Middle frontal gyrus (tissue), 1 donor: ENCODE results near the gene DRD2.

Experiments
- DNase-seq: peaks from one replicate; pipeline ENCODE4 v3.0.0-alpha.2; 2015; ENCODE audit warnings: low spot score; ENCODE audit errors: extremely low spot score

The DRD2 gene

DNA sequence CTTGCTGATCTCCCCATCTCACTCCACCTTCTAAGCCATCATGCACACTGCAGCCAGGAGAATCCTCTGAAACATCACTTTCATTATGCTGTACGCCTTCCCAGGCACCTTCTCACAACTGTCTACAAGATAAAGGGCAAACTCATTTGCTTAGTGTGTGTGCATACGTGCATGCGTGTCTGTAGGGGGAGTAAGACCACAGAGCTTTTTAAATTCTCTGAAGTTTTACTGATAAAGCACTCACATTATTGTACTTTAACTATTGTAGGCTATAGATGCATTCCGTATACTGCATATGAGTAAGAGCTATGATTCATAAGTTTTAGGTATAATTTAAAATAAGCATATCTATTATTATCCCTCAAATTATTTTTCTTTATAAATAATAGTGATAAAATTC lies 102.9 kb downstream of the DRD2 start:
- no peak for DNase-seq

DNA sequence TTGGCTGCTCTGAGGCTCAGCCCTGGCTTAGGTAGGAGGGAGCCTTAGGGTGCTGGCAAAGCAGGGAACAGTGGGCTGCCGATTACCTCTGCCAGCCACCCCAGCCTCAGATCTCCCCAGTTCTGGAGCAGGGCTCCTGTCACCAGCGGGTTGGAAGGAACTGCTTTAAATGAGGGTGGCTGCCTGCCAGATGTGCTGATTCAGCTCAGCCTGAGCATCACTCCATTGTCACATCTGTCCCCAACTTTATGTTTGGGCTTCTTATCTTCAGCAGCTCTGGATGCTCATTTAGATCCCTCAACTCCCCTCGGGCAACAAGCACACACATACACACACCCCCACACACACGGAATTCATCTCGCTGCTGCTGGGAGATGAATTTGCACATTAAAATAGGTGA lies 104.6 kb downstream of the DRD2 start:
- DNase-seq, result no peak

DNA sequence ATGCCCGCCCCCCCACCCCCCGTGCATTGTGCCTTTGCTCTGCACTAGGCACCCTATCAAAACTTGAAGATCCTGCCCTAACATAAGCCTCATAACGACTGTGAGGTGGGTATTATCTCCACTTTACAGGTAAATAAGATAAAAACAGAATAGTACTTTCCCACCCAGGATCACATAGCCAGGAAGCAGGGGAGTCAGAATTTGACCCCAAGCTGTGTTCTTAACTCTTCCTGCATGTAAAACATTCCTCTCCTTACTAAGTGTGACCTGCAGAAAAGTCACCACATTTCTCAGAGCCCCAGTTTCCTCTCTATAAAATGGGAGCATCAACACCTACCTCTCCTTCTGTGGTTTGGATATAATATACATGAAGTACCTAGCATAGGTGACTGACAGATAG lies 105.8 kb downstream of the DRD2 start:
- DNase-seq, result no peak

DNA sequence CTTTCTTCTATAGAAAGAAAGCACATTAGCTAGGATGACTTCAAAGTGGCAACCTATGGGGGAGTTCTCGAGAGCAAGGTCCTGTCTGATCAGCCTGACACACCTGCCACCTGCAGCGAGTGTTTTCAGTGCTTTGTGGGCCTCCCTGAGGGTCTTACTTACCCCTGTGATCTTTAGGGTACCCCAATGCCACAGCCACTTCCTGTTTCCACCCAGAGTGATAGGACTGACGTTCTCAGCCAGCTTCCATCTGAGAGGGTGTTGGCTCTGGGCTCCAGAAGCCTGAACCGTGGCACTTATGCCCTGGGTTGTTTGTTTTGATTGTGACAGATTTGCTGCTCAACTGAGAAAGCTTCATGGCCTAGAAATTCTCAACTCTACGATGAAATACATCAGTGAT lies 109.3 kb downstream of the DRD2 start:
- no peak for DNase-seq

DNA sequence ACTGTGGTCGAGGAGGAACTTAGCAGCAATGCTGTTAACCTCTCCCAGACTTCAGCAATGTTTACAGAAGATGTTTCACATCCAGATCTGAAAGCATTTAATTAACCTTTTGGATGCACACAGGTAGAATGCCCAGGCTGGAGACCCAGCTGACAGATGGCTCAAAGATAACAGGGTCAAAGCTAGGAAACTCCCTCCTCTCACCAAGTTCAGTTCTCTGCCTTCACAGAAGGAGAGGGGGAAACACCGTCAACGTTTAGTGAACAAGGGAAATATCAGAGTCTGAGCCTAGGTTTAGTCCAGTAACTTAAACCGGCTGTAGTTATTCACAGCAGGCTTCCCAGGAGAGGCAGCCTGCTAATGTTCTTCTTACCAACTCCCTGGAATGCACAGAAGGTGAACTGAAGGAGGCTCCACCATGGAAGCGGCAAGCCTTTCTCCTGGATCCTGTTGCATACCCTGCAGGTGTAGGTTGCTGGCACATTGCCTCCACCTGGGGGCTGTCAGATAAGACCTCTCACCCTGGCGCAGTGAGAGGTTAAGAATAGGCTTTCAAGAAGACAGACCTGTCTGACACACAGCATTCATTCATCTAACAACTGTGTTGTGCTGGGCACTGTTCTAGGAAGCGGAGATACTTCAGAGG lies 111.1 kb downstream of the DRD2 start:
- DNase-seq, result no peak

DNA sequence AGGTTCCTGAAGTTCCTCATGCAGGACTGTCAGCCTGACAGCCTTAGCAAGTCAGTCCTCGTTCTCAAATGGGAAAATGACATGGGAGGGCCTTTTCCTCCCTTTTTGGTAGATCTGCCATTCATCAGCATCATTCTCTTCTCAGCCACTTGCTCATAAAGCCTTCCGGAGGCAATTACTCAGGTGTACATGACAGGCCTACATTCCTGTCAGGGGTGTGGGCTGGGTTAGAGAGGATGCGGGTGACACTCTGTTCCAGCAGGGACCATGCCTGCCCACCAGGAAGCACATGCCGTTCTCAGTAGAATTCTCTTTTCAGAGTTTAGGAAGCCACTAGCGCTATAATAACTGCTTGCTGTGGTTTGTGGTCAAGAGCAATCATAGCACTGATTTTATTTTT lies 111.8 kb downstream of the DRD2 start:
- no peak for DNase-seq
